ENCODE data around the gene MTA1.

DNA sequence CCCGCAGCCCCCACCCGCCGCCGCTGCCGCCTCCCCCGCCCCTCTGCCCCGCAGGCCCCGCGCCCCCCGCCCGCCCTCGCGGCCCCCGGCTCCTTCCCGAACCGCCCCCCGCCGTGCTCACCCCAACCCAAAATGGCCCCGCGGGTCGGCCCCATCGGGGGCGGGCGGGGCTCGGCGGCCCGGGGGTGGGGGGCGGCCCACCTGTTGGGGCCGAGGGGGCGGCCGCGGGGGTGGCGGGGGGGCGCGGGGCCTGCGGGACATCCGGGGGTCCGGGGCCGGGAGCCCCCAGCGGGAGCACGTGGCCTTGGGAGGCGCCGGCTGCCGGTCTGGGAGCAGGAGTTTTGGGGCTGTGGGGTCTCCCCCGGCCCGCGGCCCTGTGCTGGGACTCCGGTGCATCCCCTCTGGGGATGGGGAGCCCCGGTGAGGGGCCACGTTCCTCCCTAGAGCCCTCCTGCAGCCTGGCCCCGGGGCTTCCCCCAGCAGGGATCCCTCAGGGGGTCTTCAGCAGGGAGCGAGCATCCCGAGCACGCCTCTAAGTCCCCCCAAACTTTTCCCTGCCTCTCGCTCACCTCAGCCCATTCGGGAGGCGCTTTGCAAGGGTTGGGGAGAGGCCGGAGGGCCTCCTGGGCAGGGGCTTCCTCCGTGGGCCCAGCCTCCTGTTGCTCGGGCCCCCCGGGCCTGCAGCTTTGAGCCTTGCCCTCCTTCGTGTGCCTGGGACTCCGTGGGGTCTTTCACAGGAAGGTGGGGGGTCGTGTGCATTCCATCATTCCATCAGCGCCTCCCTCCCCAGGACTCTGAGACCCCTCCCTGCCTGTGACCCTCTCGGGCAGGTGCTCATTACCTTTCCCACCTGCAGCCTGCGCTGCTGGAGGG, 710 bp downstream of the MTA1 start:
- TF ChIP-seq EZH2 (IDR thresholded peaks at IDR 0.05; ENCODE audit: borderline replicate concordance, low read length): no peak
- TF ChIP-seq, protein P1, sequence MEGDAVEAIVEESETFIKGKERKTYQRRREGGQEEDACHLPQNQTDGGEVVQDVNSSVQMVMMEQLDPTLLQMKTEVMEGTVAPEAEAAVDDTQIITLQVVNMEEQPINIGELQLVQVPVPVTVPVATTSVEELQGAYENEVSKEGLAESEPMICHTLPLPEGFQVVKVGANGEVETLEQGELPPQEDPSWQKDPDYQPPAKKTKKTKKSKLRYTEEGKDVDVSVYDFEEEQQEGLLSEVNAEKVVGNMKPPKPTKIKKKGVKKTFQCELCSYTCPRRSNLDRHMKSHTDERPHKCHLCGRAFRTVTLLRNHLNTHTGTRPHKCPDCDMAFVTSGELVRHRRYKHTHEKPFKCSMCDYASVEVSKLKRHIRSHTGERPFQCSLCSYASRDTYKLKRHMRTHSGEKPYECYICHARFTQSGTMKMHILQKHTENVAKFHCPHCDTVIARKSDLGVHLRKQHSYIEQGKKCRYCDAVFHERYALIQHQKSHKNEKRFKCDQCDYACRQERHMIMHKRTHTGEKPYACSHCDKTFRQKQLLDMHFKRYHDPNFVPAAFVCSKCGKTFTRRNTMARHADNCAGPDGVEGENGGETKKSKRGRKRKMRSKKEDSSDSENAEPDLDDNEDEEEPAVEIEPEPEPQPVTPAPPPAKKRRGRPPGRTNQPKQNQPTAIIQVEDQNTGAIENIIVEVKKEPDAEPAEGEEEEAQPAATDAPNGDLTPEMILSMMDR (IDR thresholded peaks at IDR 0.05; ENCODE audit: low read length): no peak
